ENCODE measurements around the gene SLC7A1. TPM values are rescaled to one million over a fixed set of nuclear protein-coding genes. Genes with fewer than 3 reads are reported as not detected.
A peak's percentile ranks its signal among the peaks of the same experiment; 100 is the strongest.

SLC7A1 gene
- total and polyA plus RNA-seq, 7 donors: 0.79 to 14.7 (median 3.2) TPM

- TF ChIP-seq, protein P1, sequence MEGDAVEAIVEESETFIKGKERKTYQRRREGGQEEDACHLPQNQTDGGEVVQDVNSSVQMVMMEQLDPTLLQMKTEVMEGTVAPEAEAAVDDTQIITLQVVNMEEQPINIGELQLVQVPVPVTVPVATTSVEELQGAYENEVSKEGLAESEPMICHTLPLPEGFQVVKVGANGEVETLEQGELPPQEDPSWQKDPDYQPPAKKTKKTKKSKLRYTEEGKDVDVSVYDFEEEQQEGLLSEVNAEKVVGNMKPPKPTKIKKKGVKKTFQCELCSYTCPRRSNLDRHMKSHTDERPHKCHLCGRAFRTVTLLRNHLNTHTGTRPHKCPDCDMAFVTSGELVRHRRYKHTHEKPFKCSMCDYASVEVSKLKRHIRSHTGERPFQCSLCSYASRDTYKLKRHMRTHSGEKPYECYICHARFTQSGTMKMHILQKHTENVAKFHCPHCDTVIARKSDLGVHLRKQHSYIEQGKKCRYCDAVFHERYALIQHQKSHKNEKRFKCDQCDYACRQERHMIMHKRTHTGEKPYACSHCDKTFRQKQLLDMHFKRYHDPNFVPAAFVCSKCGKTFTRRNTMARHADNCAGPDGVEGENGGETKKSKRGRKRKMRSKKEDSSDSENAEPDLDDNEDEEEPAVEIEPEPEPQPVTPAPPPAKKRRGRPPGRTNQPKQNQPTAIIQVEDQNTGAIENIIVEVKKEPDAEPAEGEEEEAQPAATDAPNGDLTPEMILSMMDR (IDR thresholded peaks at IDR 0.05): no peak
- H3K4me3 ChIP-seq: no peak overlapping the region
- H3K27me3 ChIP-seq (ENCODE audit: insufficient read depth in 3 of 3, low read length in 2 of 3): peaks cover 0 to 5% (median 0%) of the 10 kb centered on the region in 3 donors
- no peaks in the 10 kb centered on the region for H3K36me3 ChIP-seq (ENCODE audit: insufficient read depth in 1 of 2, low read depth in 1 of 2)
- no peak for DNase-seq
- ATAC-seq: no peak
- WGBS, 3 donors: 98 to 100% (median 99%) methylated on average over 3 of the region's 3 CpGs
- H3K4me1 ChIP-seq: no peaks in the 10 kb centered on the region
- no peak overlapping the region for H3K27ac ChIP-seq
- no peaks in the 10 kb centered on the region for H3K9me3 ChIP-seq
- intact Hi-C loops (cut with DNase I): no loop called here
Observed at GRCh38 chr13:29519921-29520320, 75.6 kb downstream of the SLC7A1 start.

- no peak for DNase-seq
- H3K4me1 ChIP-seq: no peaks in the 10 kb centered on the region
- no peak overlapping the region for H3K27ac ChIP-seq
- no peaks in the 10 kb centered on the region for H3K9me3 ChIP-seq
- peaks cover 0 to 11% (median 0%) of the 10 kb centered on the region in 3 donors for H3K27me3 ChIP-seq (ENCODE audit: insufficient read depth in 3 of 3, low read length in 2 of 3)
- intact Hi-C loops (cut with DNase I): no loop called here
- H3K4me3 ChIP-seq: no peak overlapping the region
- H3K36me3 ChIP-seq (ENCODE audit: insufficient read depth in 1 of 2, low read depth in 1 of 2): no peaks in the 10 kb centered on the region
- 95 to 97% (median 95%) methylated on average over 12 of the region's 12 CpGs for WGBS, 3 donors
- TF ChIP-seq, protein P1 (IDR thresholded peaks at IDR 0.05): no peak
- ATAC-seq: no peak
Observed at GRCh38 chr13:29516880-29517279, 78.6 kb downstream of the SLC7A1 start.

GRCh38 chr13:29516012-29516411, 79.5 kb downstream of the SLC7A1 start:
- TF ChIP-seq, protein P1 (IDR thresholded peaks at IDR 0.05): no peak
- Histone ChIP-seq H3K4me3 (no peak overlapping the region), H3K27me3 (ENCODE audit: insufficient read depth in 3 of 3, low read length in 2 of 3) (peaks cover 0 to 11% (median 0%) of the 10 kb centered on the region in 3 donors), H3K4me1 (no peaks in the 10 kb centered on the region), H3K36me3 (ENCODE audit: insufficient read depth in 1 of 2, low read depth in 1 of 2) (no peaks in the 10 kb centered on the region), H3K27ac (no peak overlapping the region), H3K9me3 (no peaks in the 10 kb centered on the region)
- intact Hi-C loops (cut with DNase I): no loop called here
- DNase-seq (no peak), ATAC-seq (no peak)
- WGBS, 3 donors: 95 to 97% (median 95%) methylated on average over 11 of the region's 11 CpGs

- ATAC-seq (no peak), DNase-seq (peak in 1 of 2 donors; percentile 41)
- Histone ChIP-seq H3K4me1 (no peaks in the 10 kb centered on the region), H3K27me3 (ENCODE audit: insufficient read depth in 3 of 3, low read length in 2 of 3) (peaks cover 0 to 11% (median 0%) of the 10 kb centered on the region in 3 donors), H3K27ac (no peak overlapping the region), H3K4me3 (no peak overlapping the region), H3K9me3 (no peaks in the 10 kb centered on the region), H3K36me3 (ENCODE audit: insufficient read depth in 1 of 2, low read depth in 1 of 2) (no peaks in the 10 kb centered on the region)
- intact Hi-C loops (cut with DNase I): no loop called here
- TF ChIP-seq, protein P1 (IDR thresholded peaks at IDR 0.05): no peak
- 86 to 94% (median 88%) methylated on average over 7 of the region's 7 CpGs for WGBS, 3 donors
Observed at GRCh38 chr13:29515372-29515771, 80.1 kb downstream of the SLC7A1 start.

DNA sequence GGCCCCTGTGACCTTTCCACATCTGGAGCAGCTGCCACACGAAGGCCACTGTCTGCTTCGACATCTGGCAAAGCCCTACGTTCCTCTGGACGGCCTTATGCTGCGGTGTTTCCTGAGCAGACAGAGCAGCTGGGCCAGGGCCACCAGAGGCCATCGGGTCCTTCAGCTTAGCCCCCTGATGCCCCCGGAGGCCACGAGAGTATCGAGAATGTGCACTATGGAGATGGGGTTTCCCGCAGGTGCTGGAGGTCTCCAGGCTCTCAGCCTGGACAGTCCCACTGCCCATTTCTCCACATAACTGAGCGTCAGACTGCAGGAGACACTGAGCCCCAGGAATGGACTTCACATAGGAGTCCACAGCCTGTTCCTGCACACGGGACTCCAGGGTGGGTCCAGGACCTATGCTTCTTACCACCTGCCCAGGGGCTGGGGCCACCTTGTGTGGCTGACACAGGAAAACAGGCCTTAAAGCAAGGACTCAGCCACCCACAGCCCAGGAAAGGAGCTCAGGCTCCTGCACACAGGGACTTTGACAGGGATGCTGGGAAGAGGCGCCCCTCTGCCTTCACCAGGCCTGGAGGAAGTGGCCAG, 80.7 kb downstream of the SLC7A1 start:
- WGBS, 3 donors: 43 to 65% (median 55%) methylated on average over 13 of the region's 13 CpGs
- TF ChIP-seq, protein P1 (IDR thresholded peaks at IDR 0.05): no peak

More for the DNA sequence above, 80.7 kb downstream of the SLC7A1 start:
- no peak overlapping the region for H3K4me3 ChIP-seq
- H3K27me3 ChIP-seq (ENCODE audit: insufficient read depth in 3 of 3, low read length in 2 of 3): peaks cover 0 to 11% (median 0%) of the 10 kb centered on the region in 3 donors
- H3K36me3 ChIP-seq (ENCODE audit: insufficient read depth in 1 of 2, low read depth in 1 of 2): no peaks in the 10 kb centered on the region
- no peaks in the 10 kb centered on the region for H3K9me3 ChIP-seq
- ATAC-seq: no peak
- H3K27ac ChIP-seq: no peak overlapping the region
- no peak for DNase-seq
- no peaks in the 10 kb centered on the region for H3K4me1 ChIP-seq
- intact Hi-C loops (cut with DNase I): no loop called here

All from psoas muscle (tissue), 8 donors.